Transverse colon (tissue), 4 donors: Measurements from ENCODE around the gene POC1A.

Experiments used
- CTCF ChIP-seq, 5 experiments: fragments of 200-600 bp in 3 of 5; fragments of 450-650 bp in 2 of 5; sonication (generic) in 3 of 5; IDR thresholded peaks; 1 replicate in 2 of 5; 2 replicates in 3 of 5; pipeline ENCODE4 v1.5.1; 2016 to 2017; ENCODE audit warnings: antibody characterized with exemption in 5 of 5, inconsistent platforms in 3 of 5, mild to moderate bottlenecking in 2 of 5, moderate library complexity in 1 of 5
- POLR2A ChIP-seq: fragments of 450-650 bp; IDR thresholded peaks from one replicate; pipeline ENCODE4 v1.6.1; 2016; ENCODE audit warnings: antibody characterized with exemption, mild to moderate bottlenecking, moderate library complexity
- POLR2AphosphoS5 ChIP-seq, 3 donors: sonication (generic); formaldehyde crosslinking; IDR thresholded peaks; one replicate each; pipeline ENCODE4 v1.6.1; 2016; ENCODE audit warnings: antibody characterized with exemption in 3 of 3

GRCh38 chr3:52175416-52176179, 21.4 kb upstream of the POC1A start:
- no peak for TF ChIP-seq POLR2AphosphoS5 (IDR thresholded peaks at IDR 0.05)
- TF ChIP-seq CTCF (IDR thresholded peaks at IDR 0.05) = no peak
- no peak for TF ChIP-seq POLR2A
